Measurements from ENCODE around the gene UFSP1. TPM values are rescaled to one million over a fixed set of nuclear protein-coding genes. Genes with fewer than 3 reads are reported as not detected.
A peak's percentile ranks its signal among the peaks of the same experiment; 100 is the strongest.

UFSP1 gene
- total RNA-seq, 1 experiment from 2014 or later, result 4.8 TPM

- TF ChIP-seq, protein P1, sequence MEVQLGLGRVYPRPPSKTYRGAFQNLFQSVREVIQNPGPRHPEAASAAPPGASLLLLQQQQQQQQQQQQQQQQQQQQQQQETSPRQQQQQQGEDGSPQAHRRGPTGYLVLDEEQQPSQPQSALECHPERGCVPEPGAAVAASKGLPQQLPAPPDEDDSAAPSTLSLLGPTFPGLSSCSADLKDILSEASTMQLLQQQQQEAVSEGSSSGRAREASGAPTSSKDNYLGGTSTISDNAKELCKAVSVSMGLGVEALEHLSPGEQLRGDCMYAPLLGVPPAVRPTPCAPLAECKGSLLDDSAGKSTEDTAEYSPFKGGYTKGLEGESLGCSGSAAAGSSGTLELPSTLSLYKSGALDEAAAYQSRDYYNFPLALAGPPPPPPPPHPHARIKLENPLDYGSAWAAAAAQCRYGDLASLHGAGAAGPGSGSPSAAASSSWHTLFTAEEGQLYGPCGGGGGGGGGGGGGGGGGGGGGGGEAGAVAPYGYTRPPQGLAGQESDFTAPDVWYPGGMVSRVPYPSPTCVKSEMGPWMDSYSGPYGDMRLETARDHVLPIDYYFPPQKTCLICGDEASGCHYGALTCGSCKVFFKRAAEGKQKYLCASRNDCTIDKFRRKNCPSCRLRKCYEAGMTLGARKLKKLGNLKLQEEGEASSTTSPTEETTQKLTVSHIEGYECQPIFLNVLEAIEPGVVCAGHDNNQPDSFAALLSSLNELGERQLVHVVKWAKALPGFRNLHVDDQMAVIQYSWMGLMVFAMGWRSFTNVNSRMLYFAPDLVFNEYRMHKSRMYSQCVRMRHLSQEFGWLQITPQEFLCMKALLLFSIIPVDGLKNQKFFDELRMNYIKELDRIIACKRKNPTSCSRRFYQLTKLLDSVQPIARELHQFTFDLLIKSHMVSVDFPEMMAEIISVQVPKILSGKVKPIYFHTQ (CRISPR knock-in tag; IDR thresholded peaks at IDR 0.05), result no peak
- TF ChIP-seq HMGXB4 (CRISPR knock-in tag; IDR thresholded peaks at IDR 0.05), result no peak
These were observed 24.1 kb downstream of the UFSP1 start (continued) for GRCh38 chr7:100865372-100865911.

DNA sequence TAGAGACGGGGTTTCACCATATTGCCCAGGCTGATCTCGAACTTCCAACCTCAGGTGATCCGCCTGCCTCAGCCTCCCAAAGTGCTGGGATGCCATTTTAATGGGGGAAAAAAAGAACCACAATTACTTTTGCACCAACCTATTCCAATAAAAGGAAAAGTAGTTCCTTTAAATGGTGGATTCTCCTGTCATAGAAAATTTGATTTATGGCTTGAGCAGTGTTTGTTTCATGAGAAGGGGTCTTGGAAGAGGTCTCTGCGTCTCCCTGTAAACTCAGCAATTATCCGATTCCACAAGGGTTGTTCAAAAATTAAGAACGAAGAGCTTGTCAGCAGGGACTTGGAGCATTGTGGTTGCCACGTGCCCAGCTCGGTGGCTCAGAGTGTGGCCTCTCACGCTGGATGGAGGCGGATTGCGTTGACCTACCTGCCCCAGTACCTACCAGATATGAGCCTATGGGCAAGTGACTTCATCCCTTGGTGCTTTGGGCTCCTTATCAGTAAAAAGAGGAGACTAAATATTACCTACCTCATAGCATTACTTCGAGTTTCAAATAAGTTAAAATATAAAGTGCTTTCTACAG is 25.2 kb downstream of the UFSP1 start:
- ATAC-seq (no peak), DNase-seq (ENCODE audit: low spot score) (no peak)
- H3K4me3 Mint-ChIP-seq, result no peak overlapping the region
- H3K9me3 Mint-ChIP-seq, result no peaks in the 10 kb centered on the region
- no peak for TF ChIP-seq ATF2 (CRISPR knock-in tag; IDR thresholded peaks at IDR 0.05; ENCODE audit: borderline replicate concordance, low read depth)
- no peak for TF ChIP-seq E2F4 (CRISPR knock-in tag; IDR thresholded peaks at IDR 0.05; ENCODE audit: borderline replicate concordance, low read depth)
- TF ChIP-seq NFYB (CRISPR knock-in tag; conservative IDR thresholded peaks at IDR 0.05; ENCODE audit: low read depth), result no peak
- TF ChIP-seq ZNF423 (CRISPR knock-in tag; IDR thresholded peaks at IDR 0.05), result no peak
- no peak for TF ChIP-seq FOXK1 (CRISPR knock-in tag; IDR thresholded peaks at IDR 0.05)
- TF ChIP-seq NFATC4 (CRISPR knock-in tag; IDR thresholded peaks at IDR 0.05), result no peak
- no peak for TF ChIP-seq ERG (CRISPR knock-in tag; IDR thresholded peaks at IDR 0.05)
- TF ChIP-seq TP53 (CRISPR knock-in tag; IDR thresholded peaks at IDR 0.05), result no peak
- peak overlapping the region; percentile 80; the same call in 1 of the 2 replicates for H3K27ac Mint-ChIP-seq
- no peaks in the 10 kb centered on the region for H3K27me3 Mint-ChIP-seq (ENCODE audit: low read depth)
- peaks cover 8% of the 10 kb centered on the region for H3K4me1 Mint-ChIP-seq
- ChIA-PET POLR2A (interaction anchor here (0.5 kb wide), 1 partner anchor 743 kb away, joined by 3 read pairs; no protein-coding TSS in a partner anchor), CTCF (interaction anchor here (1.4 kb wide), 1 partner anchor 159 kb away, joined by 3 read pairs; the partner anchor contains the start of gene POP7)
- H3K36me3 Mint-ChIP-seq, result peaks cover 23% of the 10 kb centered on the region

GRCh38 chr7:100863406-100863950 is 26.0 kb downstream of the UFSP1 start:
- Mint-ChIP-seq H3K9me3 (no peaks in the 10 kb centered on the region), H3K4me1 (peaks cover 8% of the 10 kb centered on the region), H3K4me3 (no peak overlapping the region), H3K36me3 (peaks cover 20% of the 10 kb centered on the region; the same call in 1 of the 2 replicates), H3K27me3 (ENCODE audit: low read depth) (no peaks in the 10 kb centered on the region), H3K27ac (no peak overlapping the region)
- CTCF ChIA-PET, result interaction anchor here (0.6 kb wide), 1 partner anchor 426 kb away, joined by 3 read pairs; no protein-coding TSS in a partner anchor
- DNase-seq (ENCODE audit: low spot score) (no peak), ATAC-seq (no peak)
- POLR2A ChIA-PET, result no interaction called here
- no peak for TF ChIP-seq PRRX2 (CRISPR knock-in tag; IDR thresholded peaks at IDR 0.05)
- no peak for TF ChIP-seq PRDM15 (CRISPR knock-in tag; IDR thresholded peaks at IDR 0.05)
- TF ChIP-seq ZSCAN18 (CRISPR knock-in tag; IDR thresholded peaks at IDR 0.05), result no peak
- TF ChIP-seq E2F5 (CRISPR knock-in tag; IDR thresholded peaks at IDR 0.05), result no peak
- TF ChIP-seq FOXJ3 (CRISPR knock-in tag; IDR thresholded peaks at IDR 0.05; ENCODE audit: borderline replicate concordance), result no peak
- no peak for TF ChIP-seq JUN (CRISPR knock-in tag; IDR thresholded peaks at IDR 0.05)
